GM12892 (cell line): Measurements from ENCODE around the gene PRKN.

Experiments
- POLR2A ChIP-seq: IDR thresholded peaks from 2 replicates; pipeline ENCODE4 v1.6.1; 2011; ENCODE audit warnings: low read depth, low read length, control low read depth
- POLR2AphosphoS5 ChIP-seq: IDR thresholded peaks from 2 replicates; pipeline ENCODE4 v1.6.1; 2011; ENCODE audit warnings: low read depth, low read length, control low read depth

DNA sequence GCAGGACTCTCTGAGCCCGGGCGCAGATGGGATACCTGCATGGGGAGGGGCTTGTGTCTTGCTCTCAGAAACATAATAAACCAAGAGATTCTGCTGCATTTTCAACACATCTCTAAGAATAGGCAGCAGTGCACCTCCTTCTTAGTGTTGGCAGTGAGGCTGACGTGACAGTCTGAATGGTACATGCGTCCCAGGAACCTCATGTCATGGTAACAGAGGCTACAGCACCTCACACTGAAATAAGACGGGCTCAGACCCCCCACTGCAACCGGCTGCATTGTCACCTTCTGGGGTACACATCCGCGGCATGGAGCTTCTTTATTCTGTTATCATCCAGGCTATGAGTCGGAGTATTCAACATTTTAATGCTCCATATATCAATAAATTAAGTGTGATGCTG is 1056.4 kb downstream of the PRKN start:
- no peak for TF ChIP-seq POLR2A
- no peak for TF ChIP-seq POLR2AphosphoS5
